ENCODE measurements around the gene ILDR2.

Gene ILDR2

DNA sequence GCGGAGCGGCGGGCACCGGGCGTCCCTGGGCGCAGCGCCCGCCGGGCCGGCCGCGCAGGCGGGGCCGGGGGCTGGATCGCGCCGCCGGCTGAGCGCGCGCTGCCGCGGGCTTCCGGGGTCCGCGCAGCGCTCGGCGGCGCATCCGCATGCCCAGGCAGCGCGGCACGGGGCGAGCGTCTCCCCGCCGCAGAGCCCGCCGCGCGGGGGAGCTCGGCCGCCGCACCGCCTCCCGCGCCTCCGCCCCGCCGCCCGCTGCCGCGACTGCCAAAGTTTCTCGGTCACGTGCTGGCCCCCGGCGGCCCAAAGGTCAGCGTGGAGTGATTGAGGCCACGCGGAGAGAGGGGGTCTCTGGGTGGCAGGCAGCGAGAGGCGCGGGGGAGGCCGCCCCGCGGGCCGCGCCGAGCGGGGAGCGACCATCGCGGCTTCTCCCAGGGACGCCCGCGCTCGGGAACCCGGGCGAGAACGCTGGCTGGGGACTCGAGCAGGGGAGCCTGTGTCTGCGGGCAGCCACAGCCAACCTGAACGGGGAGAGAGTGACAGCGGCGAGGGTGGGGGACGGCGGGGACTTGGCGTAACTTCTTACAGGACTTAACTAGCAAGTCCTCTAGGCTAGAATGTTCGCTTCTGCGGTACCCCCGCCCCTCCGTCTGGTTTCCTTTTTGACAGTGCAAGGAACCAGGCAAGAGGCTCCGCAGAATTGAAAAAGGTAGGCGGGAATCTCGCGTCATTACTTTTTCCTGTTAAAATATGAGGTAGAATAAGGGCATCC, at the start of gene ILDR2:
ILDR2 (minus strand) TSS at position 180 of the 769 bp plus-strand sequence. CDS start 272 bp downstream, outside the sequence.
- DNase-seq: peak; percentile 46

- no peak for DNase-seq
Measured at GRCh38 chr1:167022384-167022783, 47.0 kb upstream of the ILDR2 start.

GRCh38 chr1:167016100-167016750, 40.9 kb upstream of the ILDR2 start:
- DNase-seq: no peak

DNA sequence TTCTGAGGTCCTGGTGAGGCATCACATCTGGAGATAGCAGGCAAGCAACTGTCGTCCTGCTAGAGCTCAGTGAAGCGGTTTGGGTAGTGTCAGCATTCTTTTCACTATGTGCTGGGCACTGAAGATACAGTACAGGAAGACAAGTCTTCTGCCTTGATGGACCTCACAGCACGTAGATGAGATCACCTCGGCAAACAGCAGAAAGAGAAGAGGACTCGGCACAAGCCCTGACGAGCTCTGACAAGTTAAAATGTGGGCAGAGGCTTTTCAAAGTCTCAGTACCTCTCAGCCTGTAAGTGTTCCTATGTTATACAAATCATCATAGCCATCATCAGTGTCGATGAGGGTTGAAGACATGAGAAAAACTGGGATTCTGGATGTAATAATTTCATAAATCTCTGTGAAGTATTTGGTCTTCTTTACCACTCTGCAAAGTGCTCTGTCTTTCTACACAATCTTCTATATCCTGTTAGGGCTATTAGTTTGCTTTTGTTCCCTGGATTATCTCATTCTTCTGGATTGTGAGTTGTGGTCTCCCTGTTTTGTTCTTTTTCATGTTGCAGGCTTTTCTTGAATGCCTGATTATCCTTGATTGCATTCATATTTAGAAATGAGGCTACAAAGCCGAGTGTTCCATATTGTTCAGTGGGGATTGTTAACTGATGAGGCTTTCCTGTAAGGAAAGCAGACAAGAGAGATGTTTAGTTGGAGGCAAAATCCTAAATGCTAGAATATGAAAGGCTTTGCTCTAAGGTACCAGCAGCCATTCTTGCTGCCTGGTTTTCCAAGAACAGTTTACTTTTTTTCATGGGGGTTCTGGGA, 38.0 kb upstream of the ILDR2 start:
- no peak for DNase-seq

DNA sequence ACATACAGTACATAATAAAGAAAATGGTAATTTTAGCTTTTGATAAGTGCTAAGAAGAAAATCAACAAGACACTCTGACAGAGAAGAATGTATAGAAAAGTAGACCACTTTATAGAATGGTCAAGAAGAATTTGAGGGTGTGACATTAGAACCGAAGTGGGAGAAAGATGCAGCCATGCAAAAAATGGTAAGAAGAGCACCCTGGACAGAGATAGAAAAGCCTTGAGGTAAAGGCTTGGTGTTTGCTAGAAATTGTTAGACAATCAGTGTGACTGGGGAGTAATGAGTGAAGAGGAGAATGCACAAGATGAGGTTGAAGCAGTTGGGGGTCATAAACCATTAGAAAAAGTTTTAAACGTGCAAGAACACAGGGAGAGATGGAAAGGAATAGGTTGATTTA, 37.2 kb upstream of the ILDR2 start:
- DNase-seq: no peak

GRCh38 chr1:167011560-167012191, 36.3 kb upstream of the ILDR2 start:
- no peak for DNase-seq

- no peak for DNase-seq
Measured at GRCh38 chr1:167003711-167004110, 28.4 kb upstream of the ILDR2 start.

DNA sequence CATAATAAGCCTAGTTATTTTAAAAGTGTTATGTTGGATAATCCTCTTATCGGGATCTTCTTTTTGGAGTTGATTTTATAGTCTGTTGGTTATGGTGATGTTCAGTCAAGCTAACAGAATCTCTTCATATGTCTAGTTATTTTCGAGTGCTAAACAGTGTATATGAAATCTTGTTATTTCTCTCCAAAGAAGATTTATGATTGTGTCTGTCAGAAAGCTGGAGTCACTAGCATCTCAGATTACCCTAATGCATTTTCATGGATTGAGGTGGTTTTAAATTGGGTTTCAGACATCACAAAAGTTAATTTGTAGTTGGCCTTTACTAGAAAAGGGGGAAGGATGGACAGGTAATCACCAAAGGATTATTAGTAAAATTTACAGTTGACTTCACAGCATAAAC, 27.0 kb upstream of the ILDR2 start:
- no peak for DNase-seq

DNA sequence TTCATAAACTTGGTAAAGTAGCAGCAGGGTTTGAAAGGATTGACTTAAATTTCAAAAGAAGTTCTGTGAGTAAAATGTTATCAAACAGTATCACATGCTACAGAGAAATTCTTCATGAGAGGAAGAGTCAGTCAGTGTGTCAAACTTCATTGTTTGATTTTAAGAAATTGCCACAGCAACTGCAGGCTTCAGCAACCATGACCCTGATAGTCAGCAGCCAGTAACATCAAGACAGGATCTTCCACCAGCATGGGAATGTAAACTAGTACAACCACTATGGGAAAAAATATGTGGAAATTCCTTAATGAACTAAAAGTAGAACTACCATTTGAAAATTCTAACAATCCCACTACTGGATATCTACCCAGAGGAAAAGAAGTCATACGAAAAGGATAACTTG, 25.2 kb upstream of the ILDR2 start:
- no peak for DNase-seq

GRCh38 chr1:166999500-167000055, 24.2 kb upstream of the ILDR2 start:
- DNase-seq: no peak

- no peak for DNase-seq
Measured at GRCh38 chr1:166999075-166999474, 23.7 kb upstream of the ILDR2 start.

GRCh38 chr1:166988974-166989515, 13.7 kb upstream of the ILDR2 start, which contains the start of gene MAEL:
Gene MAEL, plus strand, starts transcription at chr1:166989280. Its CDS starts 73 bp downstream, at chr1:166989353.
- no peak for DNase-seq

- DNase-seq: no peak
Measured at GRCh38 chr1:166981589-166981988, 6.2 kb upstream of the ILDR2 start.

GRCh38 chr1:166980818-166981217, 5.5 kb upstream of the ILDR2 start:
- no peak for DNase-seq

- DNase-seq: no peak
Measured at GRCh38 chr1:166980383-166980782, 5.0 kb upstream of the ILDR2 start.

DNA sequence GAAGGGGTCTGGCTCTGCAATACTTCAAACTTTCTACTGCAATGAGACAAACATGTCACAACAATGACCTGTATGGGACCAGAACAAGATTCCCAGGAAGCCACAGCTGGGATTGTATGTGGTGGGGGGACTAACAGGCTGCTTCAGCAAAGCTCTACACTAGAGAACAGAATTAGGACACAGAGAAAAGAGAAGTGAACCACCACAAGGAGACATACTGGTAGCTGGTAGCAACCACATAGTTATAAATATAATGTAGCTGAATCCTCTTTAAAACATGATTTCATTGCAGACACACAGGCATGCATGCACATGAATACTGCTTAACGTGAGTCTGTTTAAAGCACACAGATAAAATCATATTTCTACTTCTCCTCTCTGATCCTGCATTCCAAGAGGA, 3.5 kb upstream of the ILDR2 start:
- no peak for DNase-seq

DNA sequence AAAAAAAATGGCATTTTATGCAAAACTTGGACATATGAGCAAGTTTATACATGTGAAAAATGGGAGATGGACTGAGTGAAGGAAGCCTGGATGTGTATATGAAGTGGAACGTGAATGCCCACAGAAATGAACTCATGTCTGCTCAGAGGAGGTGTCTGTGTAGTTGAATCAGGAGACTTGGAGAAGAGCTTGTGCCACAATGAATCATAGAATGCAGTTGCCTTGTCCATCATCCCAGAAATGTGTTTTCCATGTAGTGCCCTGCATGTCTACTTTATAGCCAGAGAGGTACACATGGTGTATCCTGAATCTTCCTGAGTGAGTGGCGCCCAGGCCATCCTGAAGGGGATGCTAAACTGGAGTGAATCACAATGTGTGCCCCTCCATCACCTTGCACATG, 2.6 kb upstream of the ILDR2 start:
- DNase-seq: no peak

GRCh38 chr1:166974647-166975345, 544 bp downstream of the ILDR2 start:
- DNase-seq: no peak

GRCh38 chr1:166972826-166973225, 2.5 kb downstream of the ILDR2 start:
- no peak for DNase-seq

- no peak for DNase-seq
Measured at GRCh38 chr1:166972193-166972592, 3.1 kb downstream of the ILDR2 start.

- no peak for DNase-seq
Measured at GRCh38 chr1:166971252-166971651, 4.1 kb downstream of the ILDR2 start.
